ENCODE measurements around the gene CDH19.

CDH19 gene

GRCh38 chr18:66615176-66615575 lies 11.3 kb upstream of the CDH19 start (continued):
- no peak for TF ChIP-seq PRDM2 (tag by site-specific recombination; IDR thresholded peaks at IDR 0.05; ENCODE audit: borderline replicate concordance)
- TF ChIP-seq ZNF776 (tag by site-specific recombination; IDR thresholded peaks at IDR 0.05; ENCODE audit: borderline replicate concordance) = no peak
- no peak for TF ChIP-seq ZNF354C (tag by site-specific recombination; IDR thresholded peaks at IDR 0.05; ENCODE audit: borderline replicate concordance, low read depth)
- TF ChIP-seq MZF1 (tag by site-specific recombination; IDR thresholded peaks at IDR 0.05; ENCODE audit: borderline replicate concordance) = no peak
- no peak for TF ChIP-seq ZNF521 (tag by site-specific recombination; IDR thresholded peaks at IDR 0.05)
- no peak for TF ChIP-seq BCL6B (tag by site-specific recombination; IDR thresholded peaks at IDR 0.05)
- TF ChIP-seq ZNF513 (tag by site-specific recombination; IDR thresholded peaks at IDR 0.05) = no peak
- TF ChIP-seq ZFP3 (tag by site-specific recombination; IDR thresholded peaks at IDR 0.05; ENCODE audit: low read depth) = no peak
- TF ChIP-seq WT1 (tag by site-specific recombination; IDR thresholded peaks at IDR 0.05) = no peak
- TF ChIP-seq ZNF10 (tag by site-specific recombination; IDR thresholded peaks at IDR 0.05) = no peak

GRCh38 chr18:66607632-66608031 lies 3.7 kb upstream of the CDH19 start:
- CTCF ChIA-PET = interaction anchor here (0.8 kb wide), 1 partner anchor 9 kb away, joined by 3 read pairs; no protein-coding TSS in a partner anchor
- TF ChIP-seq ZFP69B (tag by site-specific recombination; IDR thresholded peaks at IDR 0.05) (no peak), ZNF26 (tag by site-specific recombination; IDR thresholded peaks at IDR 0.05) (no peak), ZNF239 (tag by site-specific recombination; IDR thresholded peaks at IDR 0.05) (no peak), ZNF488 (tag by site-specific recombination; IDR thresholded peaks at IDR 0.05) (no peak), OVOL3 (tag by site-specific recombination; IDR thresholded peaks at IDR 0.05) (no peak), ZNF223 (tag by site-specific recombination; IDR thresholded peaks at IDR 0.05) (no peak), ZSCAN18 (tag by site-specific recombination; IDR thresholded peaks at IDR 0.05) (no peak), HIC1 (tag by site-specific recombination; IDR thresholded peaks at IDR 0.05) (no peak), ELK4 (IDR thresholded peaks at IDR 0.05; ENCODE audit: borderline replicate concordance, low read depth, low read length) (no peak)

More at GRCh38 chr18:66607632-66608031, 3.7 kb upstream of the CDH19 start:
- Histone ChIP-seq H3K27ac (ENCODE audit: extremely low read depth, low read depth, low read length) (no peak overlapping the region), H3K4me3 (ENCODE audit: low read depth, low read length) (no peak overlapping the region), H3K36me3 (ENCODE audit: control insufficient read depth in 2 of 2, insufficient read depth in 1 of 2, low read length in 2 of 2) (no peaks in the 10 kb centered on the region), H3K9me3 (ENCODE audit: control insufficient read depth, insufficient read depth, low read depth, low read length) (no peaks in the 10 kb centered on the region), H3K4me1 (ENCODE audit: control insufficient read depth, insufficient read depth, low read length) (no peaks in the 10 kb centered on the region)
- POLR2A ChIA-PET = no interaction called here

Measured in HEK293 (cell line).